Endometrium (tissue), 2 donors: ENCODE results near the gene PLXNB3.
A peak's percentile ranks its signal among the peaks of the same experiment; 100 is the strongest.
"Not testable (repeated sequence)": the region's sequence is repeated elsewhere in the genome, so short reads cannot be mapped to it uniquely, and the experiment has no call there.

Experiments
- FAIRE-seq: peaks from 2 replicates; lab custom pipeline; 2012; peaks lifted over from hg19 to GRCh38; lab: Jason Lieb, UNC
- donor health status: control.
- donor health status: control.

The PLXNB3 gene

DNA sequence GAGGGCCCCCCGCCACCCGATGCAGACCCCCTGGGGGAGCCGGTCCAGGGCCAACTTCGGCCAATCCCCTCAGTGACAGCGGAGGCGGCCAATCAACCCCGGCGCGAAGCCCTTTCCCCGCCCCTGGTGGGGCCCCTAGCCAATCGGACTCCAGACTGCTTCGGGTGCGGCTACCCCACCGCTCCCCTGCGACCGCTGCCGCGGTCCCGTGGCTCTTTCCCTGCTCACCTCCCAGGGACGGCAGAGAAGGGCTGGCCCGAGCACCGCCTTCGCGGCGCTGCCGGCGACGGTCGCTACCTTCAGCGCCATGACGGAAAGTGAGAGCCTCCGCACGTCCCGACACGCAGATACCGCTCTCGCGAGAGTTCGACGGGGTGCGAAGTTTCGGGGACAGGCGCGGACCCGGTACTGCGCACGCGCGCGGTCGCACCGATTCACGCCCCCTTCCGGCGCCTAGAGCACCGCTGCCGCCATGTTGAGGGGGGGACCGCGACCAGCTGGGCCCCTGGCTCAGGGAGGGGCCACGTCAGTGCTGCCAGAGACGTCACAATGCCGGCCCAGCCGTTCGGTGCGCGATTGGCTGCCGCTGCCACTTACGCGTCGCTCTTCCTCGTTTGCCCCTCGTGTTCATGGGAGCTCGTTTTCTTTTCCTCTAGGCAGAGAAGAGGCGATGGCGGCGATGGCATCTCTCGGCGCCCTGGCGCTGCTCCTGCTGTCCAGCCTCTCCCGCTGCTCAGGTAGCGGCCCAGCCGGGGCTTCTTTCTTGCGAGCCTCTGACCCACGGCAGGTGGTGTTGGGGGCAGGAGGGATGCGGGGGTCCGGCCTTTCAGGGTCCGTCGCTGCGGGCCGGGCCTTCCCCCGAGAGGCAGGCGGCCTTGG, 30.2 kb downstream of the PLXNB3 start, which contains the start of the genes IDH3G and SSR4:
IDH3G (minus strand) TSS at position 358 of the 879 bp plus-strand sequence; CDS start at position 309, 49 bp downstream.
SSR4 (plus strand) TSS at position 651 of the 879 bp plus-strand sequence; CDS start at position 671, 20 bp downstream.
- peak; percentile 58 for FAIRE-seq

DNA sequence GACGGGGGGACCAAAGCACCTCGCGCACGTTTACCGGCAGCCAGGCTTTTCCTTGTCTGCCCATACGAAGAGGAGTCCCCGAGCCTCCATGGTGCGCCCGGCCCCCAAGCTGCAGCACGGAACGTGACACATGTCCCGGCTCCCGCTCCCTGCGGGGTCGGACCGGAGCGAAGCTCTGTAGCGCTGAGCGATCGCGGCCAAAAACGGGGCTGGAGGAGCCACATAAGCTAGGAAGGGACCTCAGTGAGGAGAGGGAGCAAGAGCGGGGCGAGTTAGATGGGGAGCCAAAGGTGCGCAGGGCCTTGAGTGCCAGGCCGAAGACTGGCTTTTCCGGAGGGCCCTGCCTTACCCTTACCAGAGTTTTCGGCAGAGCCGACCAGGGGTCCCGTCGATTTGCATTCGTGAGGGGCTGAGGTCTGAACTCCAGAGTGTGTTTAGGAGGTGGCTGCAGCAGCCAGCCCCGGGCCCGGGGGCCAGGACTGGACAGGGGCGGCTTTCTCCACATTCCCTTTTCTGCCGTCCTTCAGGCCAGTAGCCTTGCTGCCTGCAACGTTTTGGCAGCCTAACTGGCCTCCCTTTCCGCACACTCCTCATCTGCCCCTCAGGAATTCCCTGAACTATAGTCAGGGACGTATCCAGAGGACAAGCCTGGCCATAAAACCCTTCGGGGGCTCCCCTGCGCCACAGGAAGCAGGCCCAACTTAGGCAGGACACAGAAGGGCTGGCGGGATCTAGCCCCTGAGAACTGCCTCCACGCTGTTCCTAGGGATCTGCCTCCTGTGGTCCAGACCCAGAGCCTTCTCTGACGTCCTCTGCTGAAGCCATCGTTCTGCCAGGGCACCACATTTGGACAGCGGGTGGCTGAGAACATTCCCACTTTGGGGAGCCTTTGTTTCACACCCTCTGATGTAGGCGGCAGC, 31.1 kb downstream of the PLXNB3 start:
- no peak for FAIRE-seq

DNA sequence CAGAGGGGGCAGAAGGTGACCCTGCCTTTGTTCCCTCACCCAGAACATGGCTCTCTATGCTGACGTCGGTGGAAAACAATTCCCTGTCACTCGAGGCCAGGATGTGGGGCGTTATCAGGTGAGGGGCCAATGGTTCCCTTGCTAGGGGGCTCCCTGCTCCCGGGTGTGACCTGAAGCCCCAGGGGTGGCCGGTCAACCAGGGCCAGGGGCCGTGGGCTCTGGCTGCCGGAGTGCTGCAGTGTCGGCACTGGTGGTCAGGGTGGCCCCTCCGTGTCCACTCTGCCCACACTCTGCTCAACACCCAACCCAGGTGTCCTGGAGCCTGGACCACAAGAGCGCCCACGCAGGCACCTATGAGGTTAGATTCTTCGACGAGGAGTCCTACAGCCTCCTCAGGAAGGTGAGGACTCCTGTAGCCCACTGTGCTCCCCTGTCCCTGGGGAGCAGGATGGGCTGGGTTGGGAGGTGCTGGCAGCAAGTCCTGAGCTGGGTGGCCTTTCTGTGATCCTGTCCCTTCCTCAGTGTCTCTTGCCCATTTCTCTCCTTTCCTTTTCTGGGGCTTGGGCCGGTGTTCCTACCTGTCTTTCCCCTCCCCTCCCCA, 33.5 kb downstream of the PLXNB3 start:
- no peak for FAIRE-seq

DNA sequence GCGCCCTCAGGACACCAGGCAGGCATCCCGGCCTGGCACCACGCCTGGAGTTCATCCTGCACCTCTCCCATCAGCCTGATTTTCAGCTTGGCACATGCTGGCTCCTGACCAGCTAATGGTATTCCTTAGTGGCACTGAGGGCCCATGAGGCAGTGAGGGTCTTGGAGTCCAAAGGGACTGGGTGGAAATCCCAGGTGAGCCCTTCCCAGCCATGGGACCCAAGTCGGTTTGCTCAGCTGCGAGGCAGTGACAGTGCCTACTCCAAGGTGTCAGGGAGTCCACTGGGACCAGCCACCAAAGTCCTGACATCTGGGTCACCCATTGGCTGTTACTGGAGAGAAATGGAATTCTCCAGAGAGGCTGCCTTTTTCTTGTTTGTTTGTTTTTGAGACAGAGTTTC, 35.3 kb downstream of the PLXNB3 start:
- FAIRE-seq = no peak

DNA sequence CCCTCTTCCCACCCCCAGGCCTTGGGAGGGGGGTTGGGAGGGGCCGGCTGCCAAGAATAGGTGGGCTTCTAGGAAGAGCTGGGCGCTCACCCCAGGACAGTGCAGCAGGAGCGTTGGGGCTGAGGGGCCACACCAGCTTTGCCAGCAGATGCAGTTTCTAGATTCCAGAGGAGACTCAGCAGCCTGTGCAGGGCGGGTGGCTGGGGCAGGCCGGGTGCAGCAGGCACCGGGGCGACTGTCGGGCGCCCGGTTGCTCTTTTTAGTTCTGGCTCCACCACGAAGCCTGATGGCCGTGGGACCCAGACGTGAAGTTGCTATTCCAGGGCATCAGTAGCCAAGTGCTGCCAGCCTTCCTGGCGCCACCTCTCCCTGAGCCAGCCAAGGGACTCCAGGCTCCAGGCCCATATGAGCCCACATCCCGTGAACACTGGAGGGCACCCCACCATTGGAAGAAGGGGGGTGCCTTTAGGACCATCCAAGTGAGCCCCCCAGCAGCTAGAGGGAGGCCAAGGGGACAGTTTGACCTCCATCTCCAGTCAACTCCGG, 36.2 kb downstream of the PLXNB3 start:
- FAIRE-seq = no peak

DNA sequence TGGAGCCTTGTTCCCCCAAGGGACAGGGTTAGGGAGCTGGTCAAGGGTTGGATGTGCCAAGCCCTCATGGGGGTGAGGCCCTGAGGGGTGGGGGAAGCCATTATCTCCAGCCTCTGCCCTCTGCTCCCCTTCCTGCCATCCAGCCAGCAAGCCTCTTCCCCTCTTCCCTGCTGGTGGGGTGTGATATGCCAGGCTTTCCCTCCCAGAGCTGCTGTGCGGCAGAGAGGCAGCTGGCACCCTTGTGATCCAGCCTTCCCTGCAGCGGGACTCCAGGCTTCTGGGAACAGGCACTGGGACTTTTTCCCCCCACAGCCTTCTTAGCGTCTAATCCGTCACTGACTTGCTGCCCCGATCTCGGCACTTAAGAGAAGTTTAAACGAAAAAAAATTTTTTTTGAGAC, 36.7 kb downstream of the PLXNB3 start:
- no peak for FAIRE-seq

DNA sequence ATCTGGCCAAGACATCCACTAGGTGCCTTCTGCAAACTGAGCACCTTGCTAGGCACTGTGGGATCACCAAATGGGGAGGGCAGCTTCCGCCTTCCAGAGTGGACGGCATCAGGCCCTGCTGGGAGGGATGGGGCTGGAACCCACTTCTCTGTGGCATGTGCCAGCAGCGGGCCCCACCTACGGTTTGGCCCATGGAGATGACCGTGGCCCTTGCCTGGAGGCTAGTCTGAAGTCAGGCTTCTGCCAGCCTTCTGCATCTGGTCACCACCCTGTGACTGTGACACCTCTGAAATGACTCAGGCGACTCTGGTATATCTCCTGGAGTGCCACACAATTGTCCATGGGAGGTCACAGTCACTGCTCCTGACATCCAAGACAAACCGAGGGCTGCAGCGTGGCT, 37.6 kb downstream of the PLXNB3 start:
- no peak for FAIRE-seq

DNA sequence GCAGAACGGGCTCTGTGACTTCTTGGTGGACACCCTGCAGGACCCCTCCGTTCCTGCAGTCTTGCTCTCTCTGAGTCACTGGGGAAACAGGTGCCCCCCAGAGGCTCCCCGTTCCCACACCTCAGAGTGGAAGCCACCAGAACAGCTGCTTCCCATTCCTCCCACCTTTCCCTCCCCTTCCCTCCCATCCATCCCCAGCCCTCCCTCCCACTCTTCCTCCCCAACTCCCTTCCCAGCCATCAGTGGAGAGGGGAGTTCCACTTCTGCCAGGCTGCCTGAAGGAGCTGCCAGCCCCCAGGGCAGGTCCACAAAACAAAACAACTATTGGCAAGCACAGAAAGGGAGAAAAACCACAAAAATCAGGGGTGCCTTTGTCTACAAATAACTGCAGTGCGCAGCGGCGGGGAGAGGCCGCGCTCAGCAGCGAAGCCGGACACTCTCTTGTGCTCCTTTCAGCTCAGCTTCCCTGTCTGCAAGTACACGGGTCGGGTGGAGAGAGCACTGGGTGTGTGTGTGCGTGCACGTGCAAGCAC, 38.5 kb downstream of the PLXNB3 start:
- no peak for FAIRE-seq

DNA sequence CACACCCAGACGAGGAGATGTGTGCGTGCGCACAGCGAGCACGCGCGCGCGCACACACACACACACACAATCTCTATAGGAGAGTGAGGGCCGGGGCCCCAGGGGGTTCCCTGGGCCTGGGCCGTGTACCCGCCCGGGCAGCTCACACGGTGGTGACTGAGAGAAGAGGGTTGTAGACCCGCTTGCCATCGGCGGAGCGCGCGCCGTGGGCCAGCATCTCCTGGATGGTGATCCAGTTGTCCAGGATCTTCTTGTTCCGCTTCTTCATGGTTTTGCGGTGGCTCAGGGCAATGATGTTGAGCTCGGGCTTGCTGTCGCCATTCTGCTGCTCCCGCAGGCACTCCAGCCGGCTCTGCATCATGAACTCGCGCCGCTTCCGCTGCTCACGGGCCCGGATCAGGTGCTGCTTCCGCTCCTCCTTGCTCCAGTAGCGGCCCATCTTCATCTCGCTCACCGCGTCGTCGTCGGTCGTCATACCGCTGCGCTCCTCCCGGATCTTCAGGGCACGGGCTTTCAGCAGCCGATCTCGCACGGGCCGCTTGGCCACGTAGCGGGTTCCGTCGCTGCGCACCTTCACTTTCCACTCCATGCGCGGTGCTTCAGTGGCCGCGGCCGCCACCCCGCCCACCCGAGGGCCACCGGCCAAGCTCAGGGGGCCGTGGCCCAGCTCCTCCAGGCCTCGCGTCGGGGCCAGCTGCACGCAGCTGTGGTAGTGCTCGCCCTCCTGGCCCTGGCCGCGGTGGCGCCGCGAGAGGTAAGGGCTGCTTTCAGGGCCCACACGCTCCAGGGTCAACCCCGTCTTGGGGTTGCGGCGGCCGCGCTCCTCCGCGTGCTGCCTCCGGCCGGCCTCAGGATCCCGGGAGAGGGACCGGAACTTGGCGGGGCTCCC, 39.4 kb downstream of the PLXNB3 start:
- FAIRE-seq = no peak

DNA sequence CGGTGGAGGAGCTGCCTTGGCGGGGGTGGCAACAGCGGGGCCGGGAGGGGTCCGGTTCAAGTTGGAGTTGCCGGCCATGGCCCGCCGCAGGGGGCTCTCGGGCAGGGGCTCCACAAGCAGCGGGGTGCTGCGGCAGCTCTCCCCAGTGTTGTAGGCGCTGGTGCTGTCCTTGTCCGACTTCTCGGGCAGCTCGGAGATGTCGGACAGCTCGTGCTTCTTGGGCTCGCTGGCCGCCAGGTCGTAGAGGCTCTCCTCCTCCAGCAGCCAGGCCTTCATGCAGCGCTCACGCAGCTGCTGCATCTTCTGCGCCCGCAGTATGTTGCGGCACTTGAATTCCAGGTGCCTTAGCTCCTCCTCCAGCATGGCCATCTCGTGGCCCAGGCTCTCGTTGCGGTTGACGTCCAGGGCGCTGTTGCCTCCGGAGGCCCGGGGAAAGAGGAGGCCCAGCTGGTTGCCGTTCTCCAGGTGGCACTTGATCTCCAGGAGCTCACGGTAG, 40.1 kb downstream of the PLXNB3 start:
- no peak for FAIRE-seq

DNA sequence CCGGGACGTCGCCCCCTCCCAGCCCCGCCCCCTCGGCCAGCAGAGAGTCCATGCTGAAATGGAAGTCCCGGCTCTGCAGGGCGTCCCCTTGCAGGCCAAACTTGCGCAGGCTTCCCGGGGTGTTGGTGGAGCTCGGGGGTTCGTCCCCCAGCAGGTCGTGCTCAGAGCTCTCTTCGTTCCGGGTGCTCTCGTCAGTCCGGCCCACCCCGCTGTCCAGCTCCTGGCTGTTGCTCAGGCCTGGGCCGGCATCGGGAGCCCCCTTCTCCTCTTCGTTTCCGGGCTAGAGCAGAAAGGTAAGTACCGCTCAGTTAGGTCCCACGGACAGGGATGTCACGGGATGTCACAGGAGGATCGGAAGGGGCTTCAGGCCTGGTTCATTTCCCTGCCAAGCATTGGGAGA, 40.6 kb downstream of the PLXNB3 start:
- FAIRE-seq = no peak

DNA sequence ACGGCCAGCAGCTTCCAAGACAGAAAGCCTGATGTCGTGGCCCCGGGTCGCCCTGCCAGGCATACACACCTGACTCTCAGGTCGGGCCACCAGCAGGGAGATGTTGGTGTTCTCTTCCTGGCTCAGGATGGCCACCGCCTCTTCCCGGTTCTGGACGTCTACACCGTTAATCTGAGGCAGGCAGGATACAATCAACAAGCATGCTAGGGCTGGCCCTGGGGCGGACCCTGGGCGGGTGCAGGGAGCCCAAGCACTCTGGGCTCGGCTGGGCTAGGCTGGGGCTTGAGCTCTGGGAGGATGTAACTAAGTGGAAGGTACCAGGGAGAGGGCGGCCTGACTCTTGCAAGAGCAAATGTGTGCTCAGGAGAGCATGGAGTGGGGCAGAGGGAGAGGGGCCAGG, 41.4 kb downstream of the PLXNB3 start:
- FAIRE-seq = no peak

DNA sequence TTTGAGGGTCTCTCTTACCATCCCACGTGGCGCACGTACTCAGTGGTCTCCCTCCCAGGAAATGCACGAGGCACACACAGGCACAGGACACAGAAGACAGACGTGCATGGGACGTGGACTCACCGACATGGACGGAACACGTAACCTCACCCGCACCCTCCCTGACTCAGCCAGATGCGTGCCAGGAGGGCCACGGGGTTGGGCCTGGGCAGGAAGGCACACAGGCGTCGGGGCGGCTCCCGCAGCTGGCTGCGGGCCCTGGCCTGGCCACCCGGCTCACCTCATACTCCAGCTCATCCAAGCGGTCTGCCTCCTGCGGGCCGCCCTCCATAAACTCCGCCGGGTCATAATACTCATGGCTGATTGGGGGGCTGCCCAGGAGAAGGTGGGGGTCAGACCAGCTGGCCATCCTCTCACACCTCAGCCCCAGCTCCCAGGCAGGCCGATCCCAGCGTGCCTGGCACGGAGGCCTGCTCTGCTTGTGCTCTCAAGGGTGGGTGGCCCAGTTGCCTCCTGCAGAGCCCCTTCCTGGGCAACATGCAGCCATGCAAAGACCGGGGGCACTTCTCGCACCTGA, 43.0 kb downstream of the PLXNB3 start:
- no peak for FAIRE-seq

DNA sequence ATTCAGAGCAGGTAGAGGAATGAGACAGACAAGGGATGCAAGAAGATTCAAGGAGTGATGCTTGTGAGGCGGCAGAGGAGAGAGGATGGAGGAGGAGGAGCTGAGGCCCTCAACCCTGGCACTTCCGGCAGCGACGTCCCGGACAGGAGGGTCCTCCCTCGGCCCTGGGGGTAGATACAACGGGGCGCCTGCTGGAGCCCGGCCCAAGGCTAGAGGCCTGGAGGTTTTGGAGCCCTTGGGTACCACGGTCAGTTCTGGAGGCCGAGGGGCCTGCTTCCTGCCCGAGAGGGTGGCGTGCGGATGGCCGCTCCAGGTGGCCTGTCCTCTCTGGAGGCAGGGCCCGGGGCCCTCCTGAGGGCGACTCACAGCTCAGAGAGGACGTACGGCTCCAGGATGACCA, 43.9 kb downstream of the PLXNB3 start:
- no peak for FAIRE-seq

DNA sequence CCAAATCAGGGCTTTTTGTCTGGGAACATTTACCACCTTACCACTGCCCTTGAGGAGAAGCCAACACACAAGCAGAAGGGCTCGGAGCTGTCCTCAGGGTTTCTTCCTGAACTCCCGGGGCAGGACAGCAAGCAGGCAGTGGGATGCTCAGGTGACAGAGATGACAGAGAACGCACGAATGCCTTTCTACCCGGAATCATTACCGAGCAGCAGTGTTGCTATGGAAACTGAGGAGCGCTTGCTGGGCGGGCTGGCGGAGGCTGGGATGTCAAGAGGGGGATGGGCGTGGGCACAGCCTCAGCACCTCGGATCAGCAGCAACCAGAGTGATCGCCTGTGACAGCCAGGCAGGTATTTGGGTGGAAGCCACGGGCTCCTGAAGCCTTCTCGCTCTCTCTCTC, 48.2 kb downstream of the PLXNB3 start:
- FAIRE-seq = no peak

DNA sequence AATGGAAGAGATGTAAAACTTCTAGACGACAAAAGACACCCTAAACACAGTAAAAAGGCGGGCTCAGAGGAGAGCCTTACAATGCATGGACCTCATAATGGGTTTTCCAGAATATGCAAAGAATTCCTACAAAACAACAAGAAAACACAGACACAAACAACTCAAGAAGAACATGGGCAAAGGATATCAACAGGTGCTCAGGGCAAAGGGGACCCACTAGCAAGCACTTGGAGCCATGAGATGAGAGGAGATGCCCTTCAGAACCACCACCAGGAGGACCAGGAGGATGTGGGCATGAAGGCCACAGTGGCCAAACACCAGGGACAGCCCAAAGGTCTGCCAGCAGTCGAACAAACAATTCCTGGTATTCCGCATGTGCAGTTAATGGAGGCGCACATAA, 49.1 kb downstream of the PLXNB3 start:
- FAIRE-seq = no peak

DNA sequence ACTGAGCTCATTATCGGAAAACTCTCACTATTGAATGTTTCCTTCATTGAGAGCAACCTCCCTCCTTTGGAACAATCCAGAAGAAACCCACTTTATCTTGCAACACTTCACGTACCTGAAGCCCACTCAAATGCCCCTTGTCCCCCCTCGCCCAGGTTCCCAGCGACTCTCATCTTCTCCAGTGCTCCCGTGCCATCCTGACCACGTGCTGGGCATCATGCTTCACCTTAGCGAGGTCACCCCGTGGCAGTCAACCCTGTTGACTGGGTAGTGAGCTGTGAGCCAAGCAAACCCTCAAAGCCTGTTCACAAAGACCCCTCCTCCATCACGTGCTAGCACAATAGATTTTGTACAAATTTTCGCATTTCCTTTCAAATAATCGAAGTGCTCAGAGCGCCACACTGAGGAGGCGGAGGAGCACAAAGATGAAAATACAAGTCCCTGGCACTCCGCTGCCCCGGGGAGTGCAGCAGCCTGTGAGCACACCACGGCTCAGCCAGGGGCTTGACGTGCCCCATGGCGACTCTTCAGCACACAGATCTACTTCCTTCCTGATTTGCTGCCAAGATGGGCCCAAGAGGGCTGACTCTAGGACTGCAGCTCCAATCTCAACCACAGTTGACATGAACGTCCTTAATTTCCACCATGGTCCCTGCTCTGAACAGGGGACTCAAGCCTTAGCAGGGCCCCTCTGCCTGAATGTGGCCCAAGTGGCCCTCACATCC, 50.7 kb downstream of the PLXNB3 start:
- FAIRE-seq = no peak

DNA sequence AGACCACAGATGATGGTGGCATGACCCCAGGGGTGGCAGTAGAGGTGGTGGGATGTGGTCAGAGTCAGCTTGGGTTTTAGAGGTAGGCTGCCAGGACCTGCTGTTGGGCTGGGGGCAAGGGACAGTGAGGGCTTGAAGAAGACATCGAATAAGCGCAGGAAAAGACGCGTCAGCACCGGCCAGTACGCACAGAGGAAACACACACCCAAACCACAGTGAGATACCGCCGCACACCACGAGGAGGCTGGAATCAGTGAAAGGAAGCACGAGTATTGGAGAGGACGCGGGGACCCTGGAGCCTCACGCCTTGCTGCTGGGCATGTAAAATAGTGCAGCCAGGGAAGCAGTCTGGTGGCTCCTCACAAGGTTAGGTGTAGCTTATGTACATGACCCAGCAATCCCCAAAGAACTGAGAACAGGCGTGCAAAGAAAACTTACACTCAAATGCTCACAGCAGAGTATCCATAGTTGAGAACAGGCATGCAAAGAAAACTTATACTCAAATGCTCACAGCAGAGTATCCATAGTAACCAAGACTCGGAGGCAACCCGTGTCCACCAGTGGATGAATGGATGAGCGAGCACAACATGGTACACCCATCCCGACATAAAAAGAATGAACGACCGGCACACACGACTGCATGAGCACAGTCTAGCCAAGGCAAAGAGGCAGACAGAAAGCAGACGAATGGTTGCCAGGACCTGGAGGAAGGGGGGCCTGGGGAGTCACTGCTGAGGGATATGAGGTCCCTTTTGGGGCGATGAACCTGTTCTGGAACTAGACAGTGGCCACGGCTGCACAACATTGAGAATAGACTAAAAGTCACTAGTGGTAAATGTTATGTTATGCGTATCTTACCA, 53.0 kb downstream of the PLXNB3 start:
- FAIRE-seq = no peak

DNA sequence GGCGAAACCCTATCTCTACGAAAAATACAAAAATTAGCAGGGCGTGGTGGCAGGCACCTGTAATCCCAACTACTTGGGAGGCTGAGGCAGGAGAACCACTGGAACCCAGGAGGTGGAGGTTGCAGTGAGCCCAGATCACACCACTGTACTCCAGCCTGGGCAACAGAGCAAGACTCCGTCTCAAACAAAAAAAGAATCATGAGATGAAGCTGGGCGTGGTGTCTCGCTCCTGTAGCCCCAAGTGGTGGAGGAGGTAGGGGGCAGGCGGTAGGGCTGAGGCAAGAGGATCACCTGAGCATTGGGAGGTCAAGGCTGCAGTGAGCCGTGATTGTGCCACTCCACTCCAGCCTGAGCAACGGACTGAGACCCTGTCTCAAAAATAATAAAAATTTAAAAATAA, 54.0 kb downstream of the PLXNB3 start:
- FAIRE-seq = not testable (repeated sequence)
